ENCODE results near the gene XXYLT1.

XXYLT1 gene

GRCh38 chr3:195185583-195185982 lies 85.4 kb downstream of the XXYLT1 start:
- no peak for DNase-seq (ENCODE audit: low read depth, low spot score)

- DNase-seq (ENCODE audit: low read depth, low spot score), result no peak
Measured at GRCh38 chr3:195184716-195185421, 86.1 kb downstream of the XXYLT1 start.

DNA sequence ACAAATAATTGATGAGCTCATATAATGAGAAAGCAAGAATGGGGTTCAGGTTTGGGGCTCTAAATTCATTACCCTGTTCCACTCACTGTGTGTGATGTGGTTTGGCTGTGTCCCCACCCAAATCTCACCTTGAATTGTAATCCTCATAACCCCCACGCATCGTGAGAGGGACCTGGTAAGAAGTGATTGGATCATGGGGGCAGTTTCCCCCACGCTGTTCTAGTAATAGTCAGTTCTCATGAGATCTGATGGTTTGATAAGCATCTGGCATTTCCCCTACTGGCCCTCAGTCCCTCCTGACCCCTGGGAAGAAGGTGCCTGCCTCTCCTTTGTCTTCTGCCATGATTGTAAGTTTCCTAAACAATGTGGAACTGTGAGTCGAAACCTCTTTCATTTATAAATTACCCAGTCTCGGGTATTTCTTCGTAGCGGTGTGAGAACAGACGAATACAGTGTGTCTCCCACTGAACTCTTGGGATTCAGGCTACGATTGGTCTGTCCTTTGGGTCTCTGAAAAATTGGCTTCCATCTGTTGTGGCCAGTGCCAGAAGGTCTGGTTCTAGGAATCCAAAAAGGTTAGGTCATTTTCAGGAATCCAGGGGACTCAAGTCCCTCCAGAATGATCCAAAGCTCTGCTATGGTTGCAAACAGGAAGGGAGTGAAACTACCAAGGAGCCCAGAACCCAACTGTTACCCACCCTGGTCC lies 87.7 kb downstream of the XXYLT1 start:
- DNase-seq (ENCODE audit: low read depth, low spot score), result no peak

DNA sequence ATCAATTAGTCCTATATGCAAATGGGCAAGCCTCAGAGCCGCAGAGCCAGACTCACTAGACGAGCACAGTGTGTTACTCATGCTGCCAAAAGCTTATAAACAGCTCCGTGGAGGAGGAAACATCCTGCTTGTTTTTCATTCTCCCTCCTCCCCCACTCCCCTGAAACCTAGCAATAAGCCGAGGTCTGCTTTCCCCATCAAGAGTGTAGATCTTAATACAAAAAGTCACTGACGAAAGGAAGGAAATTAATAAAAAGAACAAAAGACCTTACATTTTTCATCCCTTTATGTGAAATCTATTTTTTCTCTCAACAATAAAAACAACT lies 88.5 kb downstream of the XXYLT1 start:
- no peak for DNase-seq (ENCODE audit: low read depth, low spot score)

DNA sequence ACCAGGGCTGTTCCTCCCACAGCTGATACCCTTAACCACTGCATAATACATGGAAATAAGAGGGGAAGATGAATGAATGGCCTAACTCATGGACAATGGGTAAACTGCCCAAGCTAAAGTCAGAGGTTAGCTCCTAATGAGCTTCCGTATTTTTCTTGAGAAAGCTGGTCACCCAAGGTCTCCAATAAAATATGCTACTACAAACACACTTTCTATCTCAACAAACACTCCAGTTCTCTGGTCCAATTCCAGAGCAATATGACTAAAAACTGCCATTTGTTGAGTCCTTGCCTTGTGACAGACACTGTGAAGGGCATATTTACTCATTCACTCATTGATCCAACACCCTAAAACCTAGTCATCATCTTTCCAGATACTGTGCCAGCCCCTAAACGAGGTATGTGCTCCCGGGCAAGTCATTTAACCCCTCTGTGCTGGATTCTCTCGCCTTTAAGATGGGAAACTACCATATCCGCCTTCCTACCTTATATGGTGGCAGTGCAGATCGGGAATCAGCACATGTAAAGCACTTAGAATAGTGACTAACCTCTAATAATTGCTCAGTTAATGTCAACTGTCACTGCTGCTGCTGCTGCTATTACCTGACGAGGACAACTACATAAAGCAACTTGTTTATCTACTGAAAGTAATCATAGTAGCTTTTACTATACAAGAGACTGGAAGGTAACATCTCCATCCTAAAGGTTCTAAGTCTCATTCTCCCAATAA lies 89.1 kb downstream of the XXYLT1 start:
- no peak for DNase-seq (ENCODE audit: low read depth, low spot score)

GRCh38 chr3:195181113-195181498 lies 89.9 kb downstream of the XXYLT1 start:
- DNase-seq (ENCODE audit: low read depth, low spot score), result no peak

DNA sequence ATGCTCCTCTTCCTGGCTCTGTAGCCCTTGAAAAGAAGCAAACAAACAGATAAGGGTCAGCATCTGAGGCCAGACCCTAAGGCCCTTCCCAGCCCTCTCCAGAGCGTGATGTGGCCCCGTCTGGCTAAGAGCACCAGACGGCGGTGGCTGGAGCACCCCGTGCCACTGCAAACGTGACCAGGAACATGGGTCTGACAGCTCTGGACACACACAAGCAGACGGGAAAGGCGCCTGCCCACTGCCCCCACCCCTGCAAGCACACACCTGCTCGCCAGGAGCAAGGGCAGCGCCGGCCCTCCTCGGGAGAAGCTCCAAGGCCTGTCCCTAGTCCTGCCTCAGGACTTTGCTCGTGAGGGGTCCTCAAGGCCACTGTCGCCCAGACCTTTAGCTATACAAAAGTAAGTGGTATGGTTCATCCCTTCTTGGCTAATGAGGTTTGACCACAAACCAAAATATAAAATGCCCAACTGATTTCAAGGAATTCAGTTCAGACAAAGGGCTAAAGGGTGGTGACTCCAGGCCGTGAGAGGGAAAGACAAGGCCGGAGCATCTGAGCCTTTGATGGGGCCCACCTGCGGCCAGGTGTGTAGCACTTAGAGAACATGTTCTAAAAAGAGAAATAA lies 90.4 kb downstream of the XXYLT1 start:
- DNase-seq (ENCODE audit: low read depth, low spot score), result no peak

DNA sequence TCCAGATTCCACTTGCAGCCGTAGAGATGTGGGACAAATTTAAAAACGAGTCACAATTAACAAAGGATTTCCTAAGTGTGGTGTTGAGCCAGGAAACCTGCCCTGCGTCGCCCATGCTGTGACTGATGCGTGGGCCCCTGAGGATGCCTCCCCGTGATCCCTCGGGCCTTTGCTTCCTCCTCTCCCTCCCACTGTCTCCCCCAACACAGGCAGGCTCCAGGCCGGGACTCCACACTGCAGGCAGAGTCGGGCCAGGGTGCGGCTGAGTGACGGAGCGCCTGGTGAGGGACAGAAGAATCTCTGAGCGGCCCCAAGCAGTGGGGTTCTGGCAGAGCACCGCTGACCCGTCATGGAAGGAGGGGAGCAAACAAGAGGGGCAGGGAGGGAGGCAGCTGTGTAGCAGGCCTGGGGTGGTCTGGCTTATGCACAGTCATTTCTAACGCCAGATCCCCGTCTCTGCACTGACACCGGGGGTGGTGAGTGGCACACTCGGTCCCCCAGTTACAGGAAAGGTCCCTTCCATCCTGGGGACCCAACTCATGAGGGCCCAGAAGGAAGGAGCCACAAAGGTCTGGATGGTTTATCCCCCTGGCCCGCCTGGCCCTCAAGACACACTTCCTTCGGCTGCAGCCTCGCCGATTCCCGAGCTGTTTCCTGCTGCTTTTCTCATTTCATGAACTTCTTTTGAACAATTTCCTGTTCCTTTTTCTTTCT lies 91.0 kb downstream of the XXYLT1 start:
- DNase-seq (ENCODE audit: low read depth, low spot score), result no peak

GRCh38 chr3:195178124-195178910 lies 92.6 kb downstream of the XXYLT1 start:
- DNase-seq (ENCODE audit: low read depth, low spot score), result no peak

DNA sequence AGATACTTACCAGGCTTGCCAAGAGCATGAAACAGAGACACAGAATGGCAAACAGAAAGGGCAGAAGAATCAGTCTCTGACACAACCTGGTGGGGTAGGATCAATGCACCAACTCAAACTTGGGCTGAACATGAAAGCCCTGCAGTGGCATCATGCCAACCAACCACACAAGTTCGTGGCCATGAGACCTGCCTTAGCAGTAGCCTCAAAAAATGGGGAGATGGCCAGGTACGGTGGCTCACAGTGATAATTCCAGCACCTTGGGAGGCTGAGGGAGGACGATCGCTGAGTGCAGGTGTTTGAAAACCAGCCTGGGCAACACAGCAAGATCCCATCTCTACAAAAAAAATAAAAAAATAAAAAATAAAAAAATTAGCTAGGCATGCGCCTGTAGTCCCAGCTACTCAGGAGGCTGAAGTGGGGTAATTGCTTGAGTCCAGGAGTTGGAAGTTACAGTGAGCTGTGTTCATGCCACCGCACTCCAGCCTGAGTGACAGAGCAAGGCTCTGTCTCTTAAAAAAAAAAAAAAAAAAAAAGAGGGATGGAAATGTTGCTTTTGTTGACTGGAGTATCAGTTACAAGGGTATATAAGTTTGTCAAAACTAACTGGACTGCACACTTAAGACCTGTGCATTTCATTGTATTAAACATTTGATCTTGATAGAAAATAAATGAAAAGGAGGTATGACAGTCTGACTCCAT lies 93.4 kb downstream of the XXYLT1 start:
- no peak for DNase-seq (ENCODE audit: low read depth, low spot score)

GRCh38 chr3:195176776-195177175 lies 94.2 kb downstream of the XXYLT1 start:
- no peak for DNase-seq (ENCODE audit: low read depth, low spot score)

GRCh38 chr3:195175476-195176337 lies 95.3 kb downstream of the XXYLT1 start:
- DNase-seq (ENCODE audit: low read depth, low spot score), result no peak

GRCh38 chr3:195175076-195175475 lies 95.9 kb downstream of the XXYLT1 start:
- no peak for DNase-seq (ENCODE audit: low read depth, low spot score)

DNA sequence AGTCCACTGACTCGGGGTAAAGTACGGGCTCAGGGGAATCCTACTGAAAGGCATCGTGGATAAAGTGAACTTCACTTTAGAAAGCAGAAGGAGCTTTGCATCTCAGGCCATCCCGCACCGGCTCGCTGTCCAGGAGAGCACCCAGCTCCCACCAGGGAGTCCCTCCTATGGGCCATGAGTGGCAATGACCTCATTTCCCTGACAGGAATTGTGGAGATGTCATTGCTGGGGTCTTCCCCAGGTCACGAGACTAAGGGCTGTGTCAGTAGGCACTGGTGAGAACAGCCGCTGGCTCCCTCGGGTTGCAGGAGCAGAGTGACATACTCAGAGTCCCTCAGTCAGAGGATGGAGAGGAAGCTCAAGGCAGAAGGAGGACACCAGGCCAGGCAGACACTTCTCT lies 97.3 kb downstream of the XXYLT1 start:
- no peak for DNase-seq (ENCODE audit: low read depth, low spot score)

DNA sequence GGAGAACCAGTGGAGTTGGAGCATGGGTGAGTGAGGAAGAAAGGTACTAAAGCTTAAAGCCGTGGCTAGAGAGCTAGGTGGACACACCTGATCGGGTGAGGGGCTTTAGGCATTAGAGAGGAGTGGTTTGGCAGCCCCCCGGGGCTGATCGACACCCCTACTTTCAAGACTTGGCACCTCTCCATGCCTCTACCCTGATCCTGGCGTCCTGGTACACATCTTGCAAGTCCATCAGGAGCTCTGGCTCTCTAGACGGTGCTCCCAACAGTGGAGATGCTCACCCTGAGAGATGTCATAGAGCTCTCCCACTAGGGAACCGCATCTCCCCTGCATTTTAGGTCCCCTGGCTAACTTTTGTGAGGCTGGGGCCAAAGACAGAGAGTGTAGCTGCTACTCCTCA lies 98.1 kb downstream of the XXYLT1 start:
- no peak for DNase-seq (ENCODE audit: low read depth, low spot score)

GRCh38 chr3:195172039-195172684 lies 98.8 kb downstream of the XXYLT1 start:
- DNase-seq (ENCODE audit: low read depth, low spot score), result no peak

DNA sequence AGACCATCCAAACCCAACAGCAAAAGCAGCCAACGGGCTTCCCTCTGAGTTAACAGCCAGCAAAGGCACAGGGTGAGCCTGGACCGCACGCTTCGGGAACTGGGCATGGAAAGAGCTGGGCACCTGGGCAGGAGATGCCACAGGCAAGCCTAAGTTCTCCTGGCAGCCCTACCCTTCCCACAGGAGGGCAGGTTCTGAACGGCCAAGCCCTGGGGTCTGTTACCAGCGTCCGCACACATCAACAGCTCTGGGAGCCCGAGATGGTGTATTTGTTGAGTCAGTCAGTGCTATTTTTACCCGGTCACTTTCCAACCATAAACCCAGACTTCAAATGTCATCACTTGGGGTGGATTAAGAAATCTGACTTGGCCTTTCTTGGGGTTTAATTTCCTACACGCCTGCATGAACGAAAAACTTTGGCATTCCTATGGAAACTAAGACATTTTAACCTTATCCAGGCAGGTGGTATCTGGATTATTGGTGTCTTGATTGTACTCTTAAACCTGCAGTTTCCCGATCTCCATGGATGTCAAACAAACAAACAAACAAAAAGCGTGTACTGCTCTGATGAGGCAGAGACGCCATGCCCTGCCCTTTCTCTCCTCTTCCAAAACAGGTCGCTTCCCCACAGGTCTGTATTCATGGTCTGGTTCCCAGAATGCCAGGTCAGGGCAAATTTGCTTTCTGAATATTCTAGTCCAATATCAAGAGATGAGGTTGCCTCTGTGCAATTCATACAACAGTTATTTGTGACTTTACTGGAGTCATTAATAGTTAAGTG lies 99.7 kb downstream of the XXYLT1 start:
- no peak for DNase-seq (ENCODE audit: low read depth, low spot score)

DNA sequence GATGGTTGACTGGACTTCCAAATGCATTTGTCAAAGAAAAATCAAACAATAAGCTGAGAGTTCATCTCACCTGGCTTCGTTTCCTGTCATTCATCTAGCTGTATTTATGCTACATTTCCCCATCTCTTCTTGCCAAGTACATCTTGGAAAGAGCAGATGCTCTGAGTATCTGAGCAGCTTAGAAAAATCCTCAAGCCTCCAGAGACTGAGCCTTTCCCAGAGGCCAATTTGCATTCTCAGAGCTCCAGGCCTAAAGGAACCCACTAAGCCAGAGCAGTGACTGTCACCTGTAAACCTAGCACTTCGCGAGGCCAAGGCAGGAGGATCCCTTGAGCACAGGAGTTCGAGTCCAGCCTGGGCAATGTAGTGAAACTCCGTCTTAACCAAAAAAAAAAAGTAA lies 100.5 kb downstream of the XXYLT1 start:
- DNase-seq (ENCODE audit: low read depth, low spot score), result no peak

Measured in smooth muscle cell of the brain vasculature (primary cell).